Trophoblast cell (in vitro differentiated cells and primary cell): Measurements from ENCODE around the gene C11orf87.

Experiments used
- DNase-seq, 2 donors: peaks; one replicate each; pipeline ENCODE4 v3.0.0-alpha.2; 2016
- H2AFZ ChIP-seq: 2 replicates; pipeline ENCODE4 v1.6.1; 2013; ENCODE audit warnings: low read length, moderate library complexity, mild to moderate bottlenecking; ENCODE audit not compliant: insufficient read depth, poor library complexity
- H2AK5ac ChIP-seq: 2 replicates; pipeline ENCODE4 v1.6.1; 2013; ENCODE audit warnings: mild to moderate bottlenecking, low read length
- H2BK120ac ChIP-seq: 2 replicates; pipeline ENCODE4 v1.6.1; 2013; ENCODE audit warnings: low read length, mild to moderate bottlenecking, moderate library complexity; ENCODE audit not compliant: insufficient read depth, poor library complexity
- H2BK12ac ChIP-seq: 2 replicates; pipeline ENCODE4 v1.6.1; 2013; ENCODE audit warnings: mild to moderate bottlenecking, low read length, moderate library complexity
- H2BK5ac ChIP-seq: 2 replicates; pipeline ENCODE4 v1.6.1; 2013; ENCODE audit warnings: low read length, low read depth, moderate library complexity, mild to moderate bottlenecking; ENCODE audit not compliant: poor library complexity
- H3K14ac ChIP-seq: 2 replicates; pipeline ENCODE4 v1.6.1; 2013; ENCODE audit warnings: mild to moderate bottlenecking, low read length
- H3K18ac ChIP-seq: 2 replicates; pipeline ENCODE4 v1.6.1; 2013; ENCODE audit warnings: mild to moderate bottlenecking, low read length
- H3K23ac ChIP-seq: 2 replicates; pipeline ENCODE4 v1.6.1; 2013; ENCODE audit warnings: low read length
- H3K27ac ChIP-seq: 2 replicates; pipeline ENCODE4 v1.5.1; 2013; ENCODE audit warnings: low read depth, mild to moderate bottlenecking, inconsistent platforms, low read length, moderate library complexity
- H3K27me3 ChIP-seq: 2 replicates; pipeline ENCODE4 v1.6.1; 2013; ENCODE audit warnings: inconsistent platforms, mild to moderate bottlenecking, low read length, moderate library complexity; ENCODE audit not compliant: insufficient read depth
- H3K36me3 ChIP-seq, 2 experiments: 1 replicate in 1 of 2; 2 replicates in 1 of 2; pipeline ENCODE4 v1.6.1; 2013; ENCODE audit warnings: low read length in 2 of 2, mild to moderate bottlenecking in 2 of 2, moderate library complexity in 1 of 2; ENCODE audit not compliant: insufficient read depth in 2 of 2, control insufficient read depth in 1 of 2
- H3K4ac ChIP-seq: 2 replicates; pipeline ENCODE4 v1.6.1; 2013; ENCODE audit warnings: low read depth, mild to moderate bottlenecking, low read length, moderate library complexity
- H3K4me1 ChIP-seq, 2 experiments: 1 replicate in 1 of 2; 2 replicates in 1 of 2; pipeline ENCODE4 v1.6.1; 2013; ENCODE audit warnings: low read length in 2 of 2, mild to moderate bottlenecking in 2 of 2, moderate library complexity in 1 of 2; ENCODE audit not compliant: insufficient read depth in 2 of 2, control insufficient read depth in 1 of 2
- H3K4me2 ChIP-seq: 2 replicates; pipeline ENCODE4 v1.6.1; 2013; ENCODE audit warnings: inconsistent platforms, mild to moderate bottlenecking, low read length, moderate library complexity
- H3K4me3 ChIP-seq: 2 replicates; pipeline ENCODE4 v1.5.1; 2013; ENCODE audit warnings: mild to moderate bottlenecking, low read depth, low read length, inconsistent platforms
- H3K79me1 ChIP-seq: one replicate; pipeline ENCODE4 v1.6.1; 2013; ENCODE audit warnings: low read length
- H3K79me2 ChIP-seq: 2 replicates; pipeline ENCODE4 v1.6.1; 2013; ENCODE audit warnings: low read length, mild to moderate bottlenecking; ENCODE audit not compliant: control insufficient read depth, insufficient read depth, poor library complexity
- H3K9ac ChIP-seq: 2 replicates; pipeline ENCODE4 v1.6.1; 2013; ENCODE audit warnings: mild to moderate bottlenecking, low read length
- H3K9me3 ChIP-seq: 2 replicates; pipeline ENCODE4 v1.6.1; 2013; ENCODE audit warnings: low read depth, mild to moderate bottlenecking, control low read depth, inconsistent platforms, low read length; ENCODE audit not compliant: insufficient read depth
- H4K12ac ChIP-seq: 2 replicates; pipeline ENCODE4 v1.6.1; 2013; ENCODE audit warnings: low read depth, mild to moderate bottlenecking, low read length, moderate library complexity
- H4K8ac ChIP-seq: 2 replicates; pipeline ENCODE4 v1.6.1; 2013; ENCODE audit warnings: low read depth, mild to moderate bottlenecking, low read length, moderate library complexity
- H4K91ac ChIP-seq: one replicate; pipeline ENCODE4 v1.6.1; 2013; ENCODE audit warnings: low read depth, mild to moderate bottlenecking, low read length, moderate library complexity
- WGBS: extraction: QIAGEN DNeasy Blood & Tissue Kit; methylation state at CpG from one replicate; pipeline ENCODE4 v1.1.7; 2013; ENCODE audit warnings: missing lambda C conversion rate; ENCODE audit not compliant: insufficient read length, insufficient coverage; ENCODE audit errors: extremely low coverage; 5-methylcytosine and 5-hydroxymethylcytosine counted together

The C11orf87 gene

DNA sequence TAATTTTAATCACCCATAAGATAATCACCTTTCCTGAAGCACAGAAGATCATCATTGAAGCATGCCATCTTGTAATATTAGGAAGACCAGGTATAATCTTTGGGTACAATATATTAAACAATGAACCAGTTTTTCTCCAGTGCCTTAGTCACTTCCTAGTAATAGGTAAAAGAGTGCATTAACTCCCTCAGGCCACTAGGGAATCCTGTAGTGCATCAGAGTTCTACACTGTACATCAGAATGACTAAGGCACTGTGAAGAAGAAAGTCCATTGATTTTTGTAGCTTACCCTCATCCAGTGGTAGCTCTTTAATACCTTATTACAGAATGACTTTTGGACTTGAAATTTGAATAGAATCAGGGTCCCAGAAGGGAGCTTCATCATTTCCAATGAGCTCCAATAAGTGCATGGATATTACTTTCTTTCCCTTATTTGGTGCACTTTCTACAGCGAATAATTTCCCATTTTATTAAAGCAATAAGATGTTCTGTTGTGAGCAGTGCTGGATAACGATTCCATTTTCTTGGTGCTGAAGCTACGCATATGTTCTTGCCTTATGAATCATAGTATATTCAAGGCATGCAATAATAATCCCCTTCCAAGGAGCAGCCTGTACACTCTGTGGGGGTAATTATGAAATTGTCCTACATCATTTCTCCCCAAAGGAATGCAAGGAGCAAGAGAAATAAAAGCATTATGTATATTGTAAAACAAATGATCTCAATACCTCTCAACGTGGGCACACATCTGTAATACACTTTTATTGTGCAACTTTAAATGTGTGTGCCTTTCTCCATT lies 4.7 kb downstream of the C11orf87 start:
- Histone ChIP-seq H2BK120ac (no peak overlapping the region), H3K27me3 (peaks cover 28% of the 10 kb centered on the region), H3K9me3 (peaks cover 2% of the 10 kb centered on the region), H3K4me1 (peaks cover 2 to 6% of the 10 kb centered on the region in 2 experiments), H3K4me2 (no peak overlapping the region), H3K23ac (no peak overlapping the region), H2BK12ac (no peak overlapping the region), H2AFZ (no peak overlapping the region), H3K79me2 (no peaks in the 10 kb centered on the region), H3K79me1 (no peaks in the 10 kb centered on the region), H3K4me3 (no peak overlapping the region), H3K9ac (no peak overlapping the region), H2BK5ac (no peak overlapping the region), H3K14ac (no peak overlapping the region), H4K12ac (no peak overlapping the region), H3K36me3 (no peaks in the 10 kb centered on the region), H3K18ac (no peak overlapping the region), H4K91ac (no peak overlapping the region), H3K4ac (no peak overlapping the region), H2AK5ac (no peak overlapping the region), H4K8ac (no peak overlapping the region), H3K27ac (no peak overlapping the region)
- peak in 1 of 2 donors; percentile 23 for DNase-seq
- WGBS, result no CpG with 5 or more reads among the region's 4 CpGs

DNA sequence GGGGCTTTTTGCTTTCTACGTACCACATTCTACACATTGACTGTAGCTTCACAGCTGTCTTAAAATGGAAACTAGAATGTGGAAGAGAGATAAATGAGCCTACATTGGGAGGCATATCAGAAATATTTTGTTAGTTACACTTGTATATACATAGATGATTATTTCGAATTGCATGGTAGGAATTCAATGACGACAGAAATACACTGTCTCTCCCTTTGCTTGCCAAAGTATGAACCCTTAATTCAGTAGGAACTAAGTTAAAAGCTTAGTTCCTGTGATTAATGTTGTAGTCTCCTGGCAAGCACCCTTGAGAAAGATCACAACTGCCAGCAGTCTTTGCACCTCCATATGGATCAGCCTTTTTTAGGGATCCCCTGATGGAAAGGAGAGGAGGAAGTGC lies 10.1 kb downstream of the C11orf87 start:
- H3K14ac ChIP-seq, result no peak overlapping the region
- H3K79me2 ChIP-seq, result no peaks in the 10 kb centered on the region
- H2BK120ac ChIP-seq, result no peak overlapping the region
- no peaks in the 10 kb centered on the region for H3K9me3 ChIP-seq
- no peaks in the 10 kb centered on the region for H3K4me1 ChIP-seq
- H3K9ac ChIP-seq, result no peak overlapping the region
- H3K79me1 ChIP-seq, result no peaks in the 10 kb centered on the region
- WGBS, result no CpG with 5 or more reads among the region's 3 CpGs
- peak in 1 of 2 donors; percentile 19 for DNase-seq
- H3K4me2 ChIP-seq, result no peak overlapping the region
- H3K27ac ChIP-seq, result no peak overlapping the region
- H2BK5ac ChIP-seq, result no peak overlapping the region
- no peak overlapping the region for H4K8ac ChIP-seq
- no peak overlapping the region for H2AFZ ChIP-seq
- H3K36me3 ChIP-seq, result no peaks in the 10 kb centered on the region
- no peak overlapping the region for H4K91ac ChIP-seq
- no peak overlapping the region for H3K4ac ChIP-seq
- H4K12ac ChIP-seq, result no peak overlapping the region
- no peak overlapping the region for H2BK12ac ChIP-seq
- no peak overlapping the region for H3K18ac ChIP-seq
- no peaks in the 10 kb centered on the region for H3K27me3 ChIP-seq
- H3K23ac ChIP-seq, result no peak overlapping the region
- no peak overlapping the region for H2AK5ac ChIP-seq
- no peak overlapping the region for H3K4me3 ChIP-seq

DNA sequence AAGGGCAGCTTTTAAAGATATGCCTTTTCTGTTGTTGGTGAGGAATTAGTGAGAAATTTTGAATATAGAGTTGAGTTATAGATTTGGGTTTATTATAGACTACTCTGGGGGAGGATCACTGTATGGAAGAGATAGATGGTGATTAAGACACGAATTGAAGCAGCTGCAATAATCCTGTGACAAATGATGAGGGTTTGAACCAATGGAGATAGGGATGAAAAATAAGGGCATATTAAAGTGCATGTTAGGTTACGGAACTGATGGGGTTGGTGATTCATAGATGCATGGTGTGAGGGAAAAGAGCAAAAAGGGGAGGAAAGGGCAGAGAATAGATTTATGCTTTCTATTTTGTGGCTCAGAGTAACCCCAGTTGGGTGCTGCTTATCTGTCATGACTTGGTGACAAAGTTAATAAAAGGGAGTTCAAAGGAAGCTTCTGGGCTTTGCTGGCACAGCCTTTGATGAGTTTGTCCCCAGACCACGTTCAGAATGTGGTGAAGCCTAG lies 11.8 kb downstream of the C11orf87 start:
- no peak overlapping the region for H2BK120ac ChIP-seq
- no peak overlapping the region for H3K23ac ChIP-seq
- no peaks in the 10 kb centered on the region for H3K79me1 ChIP-seq
- H3K4me2 ChIP-seq, result no peak overlapping the region
- no CpG with 5 or more reads among the region's 3 CpGs for WGBS
- H3K36me3 ChIP-seq, result no peaks in the 10 kb centered on the region
- DNase-seq, result no peak
- no peak overlapping the region for H2AK5ac ChIP-seq
- no peak overlapping the region for H2BK12ac ChIP-seq
- H2BK5ac ChIP-seq, result no peak overlapping the region
- no peak overlapping the region for H2AFZ ChIP-seq
- H3K4ac ChIP-seq, result no peak overlapping the region
- H3K9ac ChIP-seq, result no peak overlapping the region
- H4K91ac ChIP-seq, result no peak overlapping the region
- no peak overlapping the region for H4K8ac ChIP-seq
- H3K18ac ChIP-seq, result no peak overlapping the region
- no peak overlapping the region for H3K4me3 ChIP-seq
- no peaks in the 10 kb centered on the region for H3K9me3 ChIP-seq
- H3K27ac ChIP-seq, result no peak overlapping the region
- no peaks in the 10 kb centered on the region for H3K4me1 ChIP-seq
- H3K27me3 ChIP-seq, result no peaks in the 10 kb centered on the region
- no peaks in the 10 kb centered on the region for H3K79me2 ChIP-seq
- H4K12ac ChIP-seq, result no peak overlapping the region
- H3K14ac ChIP-seq, result no peak overlapping the region

DNA sequence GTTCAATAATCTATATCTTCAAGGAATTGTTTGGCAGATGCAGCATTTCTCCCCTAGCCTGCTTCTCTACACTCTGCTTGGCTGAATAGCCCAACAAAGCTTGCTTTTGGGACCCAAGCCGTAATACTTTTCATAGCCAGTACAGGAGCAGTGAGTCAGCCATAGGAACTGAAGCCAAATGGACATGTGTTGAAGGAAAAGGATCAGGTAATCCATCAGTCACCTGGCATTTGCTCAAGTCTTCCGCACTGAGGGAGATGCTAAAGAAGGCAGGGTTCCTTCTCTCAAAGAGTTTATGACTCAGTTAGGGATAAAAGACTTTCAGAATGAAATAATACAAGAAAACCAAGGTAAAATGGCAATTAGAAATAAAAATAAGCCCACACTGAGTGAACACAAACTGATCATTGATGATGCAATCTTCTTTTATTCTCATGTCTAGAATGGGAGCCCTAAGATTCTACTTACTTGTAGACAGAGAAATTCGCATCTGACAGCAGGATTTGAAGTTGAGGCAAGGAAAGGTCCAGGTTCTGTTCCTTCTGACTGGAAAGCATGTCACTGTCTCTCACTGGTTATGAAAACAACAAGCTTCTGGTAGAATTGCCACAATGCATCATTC lies 13.2 kb downstream of the C11orf87 start:
- no peak overlapping the region for H3K18ac ChIP-seq
- no peaks in the 10 kb centered on the region for H3K9me3 ChIP-seq
- H3K23ac ChIP-seq, result no peak overlapping the region
- H3K27ac ChIP-seq, result no peak overlapping the region
- no peaks in the 10 kb centered on the region for H3K79me1 ChIP-seq
- H3K4ac ChIP-seq, result no peak overlapping the region
- no peak for DNase-seq
- no peak overlapping the region for H2AK5ac ChIP-seq
- H2BK5ac ChIP-seq, result no peak overlapping the region
- no peaks in the 10 kb centered on the region for H3K4me1 ChIP-seq
- H3K27me3 ChIP-seq, result no peaks in the 10 kb centered on the region
- H2BK12ac ChIP-seq, result no peak overlapping the region
- no peak overlapping the region for H4K91ac ChIP-seq
- H3K36me3 ChIP-seq, result no peaks in the 10 kb centered on the region
- whole genome bisulfite sequencing, result no CpG with 5 or more reads among the region's 3 CpGs
- H3K9ac ChIP-seq, result no peak overlapping the region
- no peak overlapping the region for H4K12ac ChIP-seq
- H3K79me2 ChIP-seq, result no peaks in the 10 kb centered on the region
- no peak overlapping the region for H4K8ac ChIP-seq
- H3K14ac ChIP-seq, result no peak overlapping the region
- no peak overlapping the region for H2BK120ac ChIP-seq
- H2AFZ ChIP-seq, result no peak overlapping the region
- H3K4me2 ChIP-seq, result no peak overlapping the region
- no peak overlapping the region for H3K4me3 ChIP-seq
